ENCODE data around the gene FLNC. TPM values are rescaled to one million over a fixed set of nuclear protein-coding genes. Genes with fewer than 3 reads are reported as not detected.

FLNC gene
- total and polyA plus RNA-seq, 9 of the 15 experiments (the other 6 are each of a cell fraction or from before 2014, with no cell fraction given): 0.90 to 155 (median 28.8) TPM

DNA sequence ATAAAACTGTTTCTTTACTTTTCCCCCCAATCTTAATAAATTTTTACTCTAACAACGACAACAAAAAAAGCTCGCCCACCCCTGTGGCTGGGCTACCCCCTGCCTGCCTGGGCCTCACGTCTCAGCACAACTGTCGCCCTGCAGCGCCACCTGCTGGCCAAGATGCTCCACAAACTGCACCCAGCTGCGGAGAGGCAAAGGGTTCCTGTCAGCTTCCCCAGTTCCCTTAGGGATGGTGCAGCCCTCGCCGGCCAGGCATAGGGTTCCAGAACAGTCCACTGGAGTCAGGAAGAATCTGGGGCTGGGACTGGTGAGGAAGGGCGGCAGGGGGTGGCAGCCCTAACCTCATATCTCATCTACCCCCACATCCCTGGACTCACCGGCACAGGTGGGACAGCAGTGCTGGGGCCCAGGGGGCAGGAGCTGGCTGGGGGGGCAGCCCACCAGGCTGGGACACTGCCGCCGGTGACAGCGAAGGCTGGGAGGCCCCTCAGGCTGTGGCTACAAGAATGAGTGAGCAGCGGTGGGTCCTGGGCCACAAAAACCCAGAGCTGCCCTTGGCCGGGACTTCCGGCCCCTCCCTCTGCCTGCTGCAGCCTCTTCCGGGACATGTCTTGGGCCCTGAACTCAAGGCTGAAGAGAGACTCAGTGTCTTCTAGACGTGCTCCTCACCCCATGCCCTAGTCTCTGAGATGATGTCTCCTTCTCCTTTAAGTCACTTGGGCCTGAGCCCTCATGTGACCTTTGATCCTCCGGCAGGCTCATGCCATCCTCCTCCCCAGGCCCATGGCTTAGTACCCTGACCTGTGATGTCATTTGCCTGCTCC lies 53.6 kb downstream of the FLNC start (continued):
- TF ChIP-seq TOE1 (IDR thresholded peaks at IDR 0.05; ENCODE audit: borderline replicate concordance): peak; percentile 48; the same call in 1 of the 2 replicates
- TF ChIP-seq TOE1 (CRISPR knock-in tag; IDR thresholded peaks at IDR 0.05; ENCODE audit: borderline replicate concordance, low read depth): no peak
- TF ChIP-seq POLR2H (tag; IDR thresholded peaks at IDR 0.05; ENCODE audit: low read depth): no peak
- TF ChIP-seq, protein P1, sequence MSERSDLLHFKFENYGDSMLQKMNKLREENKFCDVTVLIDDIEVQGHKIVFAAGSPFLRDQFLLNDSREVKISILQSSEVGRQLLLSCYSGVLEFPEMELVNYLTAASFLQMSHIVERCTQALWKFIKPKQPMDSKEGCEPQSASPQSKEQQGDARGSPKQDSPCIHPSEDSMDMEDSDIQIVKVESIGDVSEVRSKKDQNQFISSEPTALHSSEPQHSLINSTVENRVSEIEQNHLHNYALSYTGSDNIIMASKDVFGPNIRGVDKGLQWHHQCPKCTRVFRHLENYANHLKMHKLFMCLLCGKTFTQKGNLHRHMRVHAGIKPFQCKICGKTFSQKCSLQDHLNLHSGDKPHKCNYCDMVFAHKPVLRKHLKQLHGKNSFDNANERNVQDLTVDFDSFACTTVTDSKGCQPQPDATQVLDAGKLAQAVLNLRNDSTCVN (CRISPR knock-in tag; IDR thresholded peaks at IDR 0.05): 0 out of 2 replicates have a peak, but pooled peaks have one; percentile 9
- TF ChIP-seq CBFA2T3 (IDR thresholded peaks at IDR 0.05): 0 out of 2 replicates have a peak, but pooled peaks have one; percentile 7
- TF ChIP-seq JUND (IDR thresholded peaks at IDR 0.05; ENCODE audit: borderline replicate concordance, low read depth, low read length): peak; percentile 40
- no peak; the same call in 2 of the 3 replicates for TF ChIP-seq JUND (tag; IDR thresholded peaks at IDR 0.05; ENCODE audit: borderline replicate concordance, low read depth, low read length)
- TF ChIP-seq, protein P2, sequence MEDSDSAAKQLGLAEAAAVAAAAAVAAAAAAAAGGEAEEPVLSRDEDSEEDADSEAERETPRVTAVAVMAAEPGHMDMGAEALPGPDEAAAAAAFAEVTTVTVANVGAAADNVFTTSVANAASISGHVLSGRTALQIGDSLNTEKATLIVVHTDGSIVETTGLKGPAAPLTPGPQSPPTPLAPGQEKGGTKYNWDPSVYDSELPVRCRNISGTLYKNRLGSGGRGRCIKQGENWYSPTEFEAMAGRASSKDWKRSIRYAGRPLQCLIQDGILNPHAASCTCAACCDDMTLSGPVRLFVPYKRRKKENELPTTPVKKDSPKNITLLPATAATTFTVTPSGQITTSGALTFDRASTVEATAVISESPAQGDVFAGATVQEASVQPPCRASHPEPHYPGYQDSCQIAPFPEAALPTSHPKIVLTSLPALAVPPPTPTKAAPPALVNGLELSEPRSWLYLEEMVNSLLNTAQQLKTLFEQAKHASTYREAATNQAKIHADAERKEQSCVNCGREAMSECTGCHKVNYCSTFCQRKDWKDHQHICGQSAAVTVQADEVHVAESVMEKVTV (CRISPR knock-in tag; IDR thresholded peaks at IDR 0.05): peak; percentile 84; the same call in 1 of the 2 replicates
- peak; percentile 43 for TF ChIP-seq HNRNPLL (IDR thresholded peaks at IDR 0.05; ENCODE audit: low read depth, low read length, poor library complexity, severe bottlenecking)
- TF ChIP-seq, protein P3, sequence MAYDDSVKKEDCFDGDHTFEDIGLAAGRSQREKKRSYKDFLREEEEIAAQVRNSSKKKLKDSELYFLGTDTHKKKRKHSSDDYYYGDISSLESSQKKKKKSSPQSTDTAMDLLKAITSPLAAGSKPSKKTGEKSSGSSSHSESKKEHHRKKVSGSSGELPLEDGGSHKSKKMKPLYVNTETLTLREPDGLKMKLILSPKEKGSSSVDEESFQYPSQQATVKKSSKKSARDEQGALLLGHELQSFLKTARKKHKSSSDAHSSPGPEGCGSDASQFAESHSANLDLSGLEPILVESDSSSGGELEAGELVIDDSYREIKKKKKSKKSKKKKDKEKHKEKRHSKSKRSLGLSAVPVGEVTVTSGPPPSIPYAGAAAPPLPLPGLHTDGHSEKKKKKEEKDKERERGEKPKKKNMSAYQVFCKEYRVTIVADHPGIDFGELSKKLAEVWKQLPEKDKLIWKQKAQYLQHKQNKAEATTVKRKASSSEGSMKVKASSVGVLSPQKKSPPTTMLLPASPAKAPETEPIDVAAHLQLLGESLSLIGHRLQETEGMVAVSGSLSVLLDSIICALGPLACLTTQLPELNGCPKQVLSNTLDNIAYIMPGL (CRISPR knock-in tag; IDR thresholded peaks at IDR 0.05): no peak
- no peak for TF ChIP-seq KAT8 (IDR thresholded peaks at IDR 0.05; ENCODE audit: low read depth)
- TF ChIP-seq, protein P4, sequence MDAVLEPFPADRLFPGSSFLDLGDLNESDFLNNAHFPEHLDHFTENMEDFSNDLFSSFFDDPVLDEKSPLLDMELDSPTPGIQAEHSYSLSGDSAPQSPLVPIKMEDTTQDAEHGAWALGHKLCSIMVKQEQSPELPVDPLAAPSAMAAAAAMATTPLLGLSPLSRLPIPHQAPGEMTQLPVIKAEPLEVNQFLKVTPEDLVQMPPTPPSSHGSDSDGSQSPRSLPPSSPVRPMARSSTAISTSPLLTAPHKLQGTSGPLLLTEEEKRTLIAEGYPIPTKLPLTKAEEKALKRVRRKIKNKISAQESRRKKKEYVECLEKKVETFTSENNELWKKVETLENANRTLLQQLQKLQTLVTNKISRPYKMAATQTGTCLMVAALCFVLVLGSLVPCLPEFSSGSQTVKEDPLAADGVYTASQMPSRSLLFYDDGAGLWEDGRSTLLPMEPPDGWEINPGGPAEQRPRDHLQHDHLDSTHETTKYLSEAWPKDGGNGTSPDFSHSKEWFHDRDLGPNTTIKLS (IDR thresholded peaks at IDR 0.05; ENCODE audit: borderline replicate concordance, low read depth): 0 out of 2 replicates have a peak, but pooled peaks have one; percentile 9
- peak in 1 of 2 experiments; percentile 37; a peak in 1 of 4 replicates for TF ChIP-seq SRF (CRISPR knock-in tag; IDR thresholded peaks at IDR 0.05)
- TF ChIP-seq NELFE (IDR thresholded peaks at IDR 0.05; ENCODE audit: insufficient read depth, insufficient read length): no peak
- no peak for TF ChIP-seq ZNF431 (CRISPR knock-in tag; IDR thresholded peaks at IDR 0.05)
- no peak for TF ChIP-seq NR2C1 (IDR thresholded peaks at IDR 0.05)
- no peak for TF ChIP-seq NR2C1 (tag; IDR thresholded peaks at IDR 0.05)
- TF ChIP-seq ZZZ3 (IDR thresholded peaks at IDR 0.05): no peak
- TF ChIP-seq HCFC1 (IDR thresholded peaks at IDR 0.05; ENCODE audit: low read depth, low read length): peak; percentile 48; the same call in 1 of the 2 replicates
- TF ChIP-seq ETS2 (tag; IDR thresholded peaks at IDR 0.05; ENCODE audit: borderline replicate concordance, poor library complexity, severe bottlenecking): no peak
- TF ChIP-seq DPF2 (IDR thresholded peaks at IDR 0.05): peak; percentile 40; the same call in 1 of the 2 replicates
